ENCODE results near the gene IKBIP.
"Not testable (repeated sequence)": the region's sequence is repeated elsewhere in the genome, so short reads cannot be mapped to it uniquely, and the experiment has no call there.

Gene IKBIP

GRCh38 chr12:98576795-98577194 is 67.8 kb downstream of the IKBIP start:
- not testable (repeated sequence) for DNase-seq (ENCODE audit: low spot score)

GRCh38 chr12:98575013-98575412 is 69.6 kb downstream of the IKBIP start:
- no peak for DNase-seq (ENCODE audit: low spot score)
